Neural cell (in vitro differentiated cells): ENCODE data around the gene SLC28A3. TPM values are rescaled to one million over a fixed set of nuclear protein-coding genes. Genes with fewer than 3 reads are reported as not detected.

Source experiments
- H2AFZ ChIP-seq: fragments of 200-600, 300-800 bp; sonication (generic), shearing (Covaris generic); 2 replicates; pipeline ENCODE4 v1.6.0; 2014; ENCODE audit warnings: low read depth, mild to moderate bottlenecking, antibody characterized with exemption, low read length, moderate library complexity
- H3F3A ChIP-seq: fragments of 200-600 bp; shearing (Covaris generic); 2 replicates; pipeline ENCODE4 v1.6.1; 2016; ENCODE audit warnings: mild to moderate bottlenecking, moderate library complexity, mixed read lengths, antibody characterized with exemption, low read length; ENCODE audit not compliant: insufficient read depth, poor library complexity, severe bottlenecking
- H3K27ac ChIP-seq: fragments of 200-600, 300-800 bp; sonication (generic), shearing (Covaris generic); 2 replicates; pipeline ENCODE4 v1.5.1; 2014; ENCODE audit warnings: mild to moderate bottlenecking, low read length, moderate library complexity
- H3K27me3 ChIP-seq: fragments of 300-800, 200-600 bp; sonication (generic), shearing (Covaris generic); 2 replicates; pipeline ENCODE4 v1.6.0; 2014; ENCODE audit warnings: mild to moderate bottlenecking, low read depth, low read length, moderate library complexity; ENCODE audit not compliant: insufficient read depth
- H3K36me3 ChIP-seq: fragments of 300-800, 200-600 bp; sonication (generic), shearing (Covaris generic); 2 replicates; pipeline ENCODE4 v1.5.1; 2014; ENCODE audit warnings: mild to moderate bottlenecking, antibody characterized with exemption, low read length, moderate library complexity; ENCODE audit not compliant: insufficient read depth
- H3K4me2 ChIP-seq: fragments of 300-800, 200-600 bp; sonication (generic), shearing (Covaris generic); 2 replicates; pipeline ENCODE4 v1.6.0; 2014; ENCODE audit warnings: mild to moderate bottlenecking, low read length
- H3K4me3 ChIP-seq: fragments of 300-800, 200-600 bp; sonication (generic), shearing (Covaris generic); 2 replicates; pipeline ENCODE4 v1.5.1; 2014; ENCODE audit warnings: mild to moderate bottlenecking, low read length, moderate library complexity
- H3K79me2 ChIP-seq: fragments of 200-600 bp; shearing (Covaris generic); replicated peaks from 2 replicates; pipeline ENCODE4 v1.6.0; 2014; ENCODE audit warnings: mild to moderate bottlenecking, low read length, moderate library complexity; ENCODE audit not compliant: insufficient read depth
- H3K9ac ChIP-seq: fragments of 300-800, 200-600 bp; sonication (generic), shearing (Covaris generic); 2 replicates; pipeline ENCODE4 v1.6.1; 2016; ENCODE audit warnings: mild to moderate bottlenecking, low read length, mixed read lengths
- H3K9me2 ChIP-seq: fragments of 200-600 bp; shearing (Covaris generic); 2 replicates; pipeline ENCODE4 v1.6.1; 2016; ENCODE audit warnings: mild to moderate bottlenecking, low read length, mixed read lengths; ENCODE audit not compliant: insufficient read depth
- H3K9me3 ChIP-seq: fragments of 200-600, 300-800 bp; sonication (generic), shearing (Covaris generic); 2 replicates; pipeline ENCODE4 v1.6.1; 2016; ENCODE audit warnings: mild to moderate bottlenecking, mixed run types, low read length, moderate library complexity, mixed read lengths
- H4K20me1 ChIP-seq: fragments of 200-600 bp; shearing (Covaris generic); 2 replicates; pipeline ENCODE4 v1.6.1; 2016; ENCODE audit warnings: mild to moderate bottlenecking, mixed run types; ENCODE audit not compliant: insufficient read depth
- CTCF ChIP-seq: fragments of 450-650 bp; IDR thresholded peaks from 2 replicates; pipeline ENCODE4 v1.5.1; 2014; ENCODE audit warnings: antibody characterized with exemption, mild to moderate bottlenecking, moderate library complexity; ENCODE audit not compliant: poor library complexity, severe bottlenecking
- EP300 ChIP-seq: fragments of 450-650 bp; conservative IDR thresholded peaks from 2 replicates; pipeline ENCODE4 v1.6.1; 2014; ENCODE audit warnings: antibody characterized with exemption, mild to moderate bottlenecking, moderate library complexity; ENCODE audit not compliant: poor library complexity, severe bottlenecking
- EZH2 ChIP-seq: fragments of 200-600, 300-800 bp; shearing (Covaris generic), sonication (generic); IDR thresholded peaks from 2 replicates; pipeline ENCODE4 v1.6.1; 2014; ENCODE audit warnings: antibody characterized with exemption, low read length, borderline replicate concordance, mild to moderate bottlenecking; ENCODE audit not compliant: insufficient read depth, poor library complexity, severe bottlenecking
- MXI1 ChIP-seq: fragments of 450-650 bp; conservative IDR thresholded peaks from 2 replicates; pipeline ENCODE4 v1.6.1; 2014; ENCODE audit warnings: antibody characterized with exemption, mild to moderate bottlenecking; ENCODE audit not compliant: poor library complexity, severe bottlenecking
- POLR2AphosphoS5 ChIP-seq: IDR thresholded peaks from 2 replicates; pipeline ENCODE4 v1.6.1; 2012
- RAD21 ChIP-seq: fragments of 450-650 bp; conservative IDR thresholded peaks from 2 replicates; pipeline ENCODE4 v1.6.1; 2014; ENCODE audit warnings: antibody characterized with exemption, mild to moderate bottlenecking, moderate library complexity
- REST ChIP-seq: IDR thresholded peaks from 2 replicates; pipeline ENCODE4 v1.6.1; 2012; ENCODE audit warnings: borderline replicate concordance
- SMC3 ChIP-seq: fragments of 450-650 bp; conservative IDR thresholded peaks from 2 replicates; pipeline ENCODE4 v1.6.1; 2014; ENCODE audit warnings: antibody characterized with exemption, mild to moderate bottlenecking, moderate library complexity; ENCODE audit not compliant: poor library complexity
- TAF1 ChIP-seq: IDR thresholded peaks from 2 replicates; pipeline ENCODE4 v1.6.1; 2012; ENCODE audit warnings: low read depth
- polyA plus RNA-seq: library from polyadenylated mRNA; depleted of rRNA; stranded (reverse); fragments of >200 nt; gene quantifications from 2 replicates; pipeline ENCODE4 v1.2.3, GENCODE V29; 2014

SLC28A3 gene
- polyA plus RNA-seq, 1 donor from 2014 or later: not detected

GRCh38 chr9:84301851-84302250 lies 38.7 kb downstream of the SLC28A3 start:
- H3K27ac ChIP-seq: no peak overlapping the region
- H3K4me3 ChIP-seq: no peak overlapping the region
- no peaks in the 10 kb centered on the region for H3K79me2 ChIP-seq
- H4K20me1 ChIP-seq: no peaks in the 10 kb centered on the region
- H3K9ac ChIP-seq: no peak overlapping the region
- no peak overlapping the region for H3K4me2 ChIP-seq
- H3F3A ChIP-seq: no peaks in the 10 kb centered on the region
- TF ChIP-seq CTCF (no peak), EZH2 (no peak), RAD21 (no peak), REST (no peak), TAF1 (no peak), MXI1 (no peak), POLR2AphosphoS5 (no peak), EP300 (no peak), SMC3 (no peak)
- H2AFZ ChIP-seq: no peak overlapping the region
- no peaks in the 10 kb centered on the region for H3K36me3 ChIP-seq
- no peaks in the 10 kb centered on the region for H3K9me2 ChIP-seq
- H3K27me3 ChIP-seq: no peaks in the 10 kb centered on the region
- no peaks in the 10 kb centered on the region for H3K9me3 ChIP-seq

GRCh38 chr9:84300271-84300670 lies 40.3 kb downstream of the SLC28A3 start:
- Histone ChIP-seq H3K4me3 (no peak overlapping the region), H3K27me3 (no peaks in the 10 kb centered on the region), H3F3A (no peaks in the 10 kb centered on the region), H3K27ac (no peak overlapping the region), H3K9me2 (no peaks in the 10 kb centered on the region), H3K9ac (no peak overlapping the region), H4K20me1 (no peaks in the 10 kb centered on the region), H2AFZ (no peak overlapping the region), H3K4me2 (no peak overlapping the region), H3K9me3 (no peaks in the 10 kb centered on the region), H3K79me2 (no peaks in the 10 kb centered on the region), H3K36me3 (no peaks in the 10 kb centered on the region)
- TF ChIP-seq POLR2AphosphoS5: no peak
- no peak for TF ChIP-seq MXI1
- TF ChIP-seq EP300: no peak
- TF ChIP-seq EZH2: no peak
- no peak for TF ChIP-seq RAD21
- no peak for TF ChIP-seq REST
- TF ChIP-seq SMC3: no peak
- no peak for TF ChIP-seq TAF1
- TF ChIP-seq CTCF: no peak
